SK-N-SH (cell line): Measurements from ENCODE around the gene SCRN2. TPM values are rescaled to one million over a fixed set of nuclear protein-coding genes. Genes with fewer than 3 reads are reported as not detected.

Experiments used
- CTCF ChIA-PET: fragments of 300-600, 350-600 bp; formaldehyde crosslinking; extraction: SDS; loops from one replicate; lab custom pipeline; 2021; lab: Yijun Ruan, JAX
- POLR2A ChIA-PET: fragments of 350-600 bp; sonication (Branson Sonifier 250); formaldehyde crosslinking; extraction: SDS; loops from one replicate; lab custom pipeline; 2020; ENCODE audit warnings: antibody characterized with exemption, inconsistent platforms; lab: Yijun Ruan, JAX
- DNase-seq: peaks from one replicate; pipeline ENCODE4 v3.0.0; 2012
- H2AFZ ChIP-seq: fragments of 200-600 bp; sonication (generic); 2 replicates; pipeline ENCODE4 v1.8.1; 2016; ENCODE audit warnings: antibody characterized with exemption, mild to moderate bottlenecking, low read depth
- H3F3A ChIP-seq: fragments of 200-600 bp; sonication (generic); replicated peaks from 2 replicates; pipeline ENCODE3; 2016; ENCODE audit warnings: antibody characterized with exemption, mild to moderate bottlenecking; ENCODE audit not compliant: insufficient read depth
- H3K27ac ChIP-seq, 2 experiments: fragments of 200-500 bp in 1 of 2; fragments of 200-600 bp in 1 of 2; sonication (Bioruptor generic) in 1 of 2; sonication (generic), shearing (Covaris generic) in 1 of 2; 2 replicates each; pipeline versions ENCODE4 v1.5.1 to v1.6.1; 2014 to 2016; ENCODE audit warnings: low read depth in 2 of 2, inconsistent platforms in 1 of 2, low read length in 1 of 2, mild to moderate bottlenecking in 1 of 2, mixed read lengths in 1 of 2
- H3K27me3 ChIP-seq: fragments of 200-600 bp; sonication (generic), shearing (Covaris generic); 2 replicates; pipeline ENCODE4 v1.6.1; 2016; ENCODE audit warnings: mixed run types; ENCODE audit not compliant: insufficient read depth
- H3K36me3 ChIP-seq, 2 experiments: fragments of 200-500 bp in 1 of 2; fragments of 200-600 bp in 1 of 2; sonication (Bioruptor generic) in 1 of 2; sonication (generic) in 1 of 2; replicated peaks in 1 of 2; 2 replicates each; pipeline versions ENCODE3 to v1.5.1; 2014 to 2016; ENCODE audit warnings: low read length in 1 of 2, mild to moderate bottlenecking in 1 of 2; ENCODE audit not compliant: insufficient read depth in 2 of 2, control insufficient read depth in 1 of 2
- H3K4me1 ChIP-seq, 2 experiments: fragments of 200-500 bp in 1 of 2; fragments of 200-600 bp in 1 of 2; sonication (Bioruptor generic) in 1 of 2; sonication (generic), shearing (Covaris generic) in 1 of 2; 2 replicates each; pipeline versions ENCODE4 v1.5.1 to v1.6.1; 2014 to 2016; ENCODE audit warnings: low read depth in 1 of 2, low read length in 1 of 2, mixed run types in 1 of 2; ENCODE audit not compliant: insufficient read depth in 2 of 2, control insufficient read depth in 1 of 2
- H3K4me2 ChIP-seq: fragments of 200-600 bp; sonication (generic), shearing (Covaris generic); 2 replicates; pipeline ENCODE4 v1.6.1; 2017; ENCODE audit warnings: mixed run types
- H3K4me3 ChIP-seq, 2 experiments: fragments of 200-500 bp in 1 of 2; fragments of 200-600 bp in 1 of 2; sonication (Bioruptor generic) in 1 of 2; sonication (generic), shearing (Covaris generic) in 1 of 2; 2 replicates each; pipeline versions ENCODE4 v1.5.1 to v1.8.1; 2014 to 2016; ENCODE audit warnings: low read depth in 2 of 2, inconsistent platforms in 1 of 2, low read length in 1 of 2, mild to moderate bottlenecking in 1 of 2, mixed read lengths in 1 of 2, moderate library complexity in 1 of 2
- H3K79me2 ChIP-seq: fragments of 200-600 bp; sonication (generic); 2 replicates; pipeline ENCODE4 v1.8.1; 2017; ENCODE audit warnings: mild to moderate bottlenecking; ENCODE audit not compliant: insufficient read depth
- H3K9ac ChIP-seq: fragments of 200-600 bp; sonication (generic); 2 replicates; pipeline ENCODE4 v1.6.1; 2017; ENCODE audit warnings: mixed run types
- H3K9me2 ChIP-seq: fragments of 200-600 bp; sonication (generic); 2 replicates; pipeline ENCODE4 v1.6.1; 2017; ENCODE audit warnings: mixed run types
- H3K9me3 ChIP-seq: fragments of 200-600 bp; sonication (generic); 2 replicates; pipeline ENCODE4 v1.6.1; 2017; ENCODE audit warnings: mixed run types, mild to moderate bottlenecking, moderate library complexity
- H4K20me1 ChIP-seq: fragments of 200-600 bp; sonication (generic); 2 replicates; pipeline ENCODE4 v1.6.1; 2017; ENCODE audit warnings: mild to moderate bottlenecking, mixed run types; ENCODE audit not compliant: insufficient read depth
- CHD2 ChIP-seq: fragments of 150-350 bp; IDR thresholded peaks from 2 replicates; pipeline ENCODE4 v1.6.1; 2018; ENCODE audit warnings: low read length; ENCODE audit not compliant: partially characterized antibody
- CTCF ChIP-seq: fragments of 200-600 bp; sonication (generic); IDR thresholded peaks from 2 replicates; pipeline ENCODE4 v1.6.1; 2017; ENCODE audit warnings: antibody characterized with exemption, mild to moderate bottlenecking, moderate library complexity
- ELF1 ChIP-seq: IDR thresholded peaks from 2 replicates; pipeline ENCODE4 v1.4.0; 2012
- GATA2 ChIP-seq: sonication (generic); formaldehyde crosslinking; IDR thresholded peaks from 2 replicates; pipeline ENCODE4 v1.5.0; 2020; ENCODE audit warnings: mild to moderate bottlenecking, missing genetic modification reagents
- IRF3 ChIP-seq: fragments of 150-350 bp; IDR thresholded peaks from 2 replicates; pipeline ENCODE4 v1.6.1; 2016; ENCODE audit warnings: mild to moderate bottlenecking, low read depth, low read length
- MXI1 ChIP-seq: IDR thresholded peaks from 2 replicates; pipeline ENCODE4 v1.6.1; 2012; ENCODE audit warnings: mild to moderate bottlenecking, low read depth, low read length, improper control_type of control experiment
- PBX3 ChIP-seq: IDR thresholded peaks from 2 replicates; pipeline ENCODE4; 2012
- RAD21 ChIP-seq: IDR thresholded peaks from 2 replicates; pipeline ENCODE4 v1.6.1; 2012; ENCODE audit warnings: mild to moderate bottlenecking, low read length
- TAF1 ChIP-seq: IDR thresholded peaks from 2 replicates; pipeline ENCODE4 v1.6.1; 2012; ENCODE audit warnings: low read depth, mild to moderate bottlenecking, low read length, moderate library complexity, borderline replicate concordance
- ZBTB33 ChIP-seq: IDR thresholded peaks from 2 replicates; pipeline ENCODE4 v1.4.0; 2012; ENCODE audit warnings: low read depth, borderline replicate concordance
- WGBS: methylation state at CpG from one replicate; pipeline ENCODE4 v1.1.6; 2017; ENCODE audit warnings: low lambda C conversion rate; 5-methylcytosine and 5-hydroxymethylcytosine counted together
- polyA plus RNA-seq, 3 experiments: library from polyadenylated mRNA; depleted of rRNA; stranded (reverse); fragments of >200 nt; gene quantifications; 2 replicates each; pipeline ENCODE4 v1.2.3, GENCODE V29; 2012

Gene SCRN2
- polyA plus RNA-seq, 1 of the 3 experiments (the other 2 are of a cell fraction), result 139 TPM

- TF ChIP-seq TAF1, result no peak
- TF ChIP-seq, all 33 proteins: peak for 0
Measured at GRCh38 chr17:47829870-47830269, 11.2 kb downstream of the SCRN2 start (continued).

- peaks cover 18% of the 10 kb centered on the region; the same call in 1 of the 2 replicates for H3K79me2 ChIP-seq
- no peak for TF ChIP-seq ZBTB33
- no peak for TF ChIP-seq RAD21
- TF ChIP-seq CTCF, result no peak
- no peak for TF ChIP-seq ELF1
- no peak for TF ChIP-seq PBX3
- no peak for TF ChIP-seq CHD2
- no peak for TF ChIP-seq IRF3
- no peak for TF ChIP-seq GATA2 (CRISPR knock-in tag)
- no peak for TF ChIP-seq MXI1
- peaks cover 7% of the 10 kb centered on the region for H3F3A ChIP-seq
- H3K4me2 ChIP-seq, result no peak overlapping the region
- H4K20me1 ChIP-seq, result no peaks in the 10 kb centered on the region
- no peak overlapping the region for H2AFZ ChIP-seq
- no peaks in the 10 kb centered on the region for H3K9me3 ChIP-seq
- ChIA-PET CTCF (interaction anchor here (2.5 to 4.1 kb wide), 4 partner anchors 8 to 25 kb away, joined by 19 to 40 read pairs (median 24); partner anchors contain the start of genes LRRC46, MRPL10 and SCRN2), POLR2A (interaction anchor here (2.4 kb wide), 1 partner anchor 7 kb away, joined by 28 read pairs; the partner anchor contains the start of genes LRRC46 and MRPL10)
- no peak overlapping the region for H3K27ac ChIP-seq
- H3K4me3 ChIP-seq, result no peak overlapping the region
- peaks cover 42 to 43% of the 10 kb centered on the region in 2 experiments for H3K36me3 ChIP-seq
- H3K9ac ChIP-seq, result no peak overlapping the region
- DNase-seq, result no peak
- no peaks in the 10 kb centered on the region for H3K27me3 ChIP-seq
- peaks cover 11 to 26% of the 10 kb centered on the region in 2 experiments; a peak in 3 of 4 replicates for H3K4me1 ChIP-seq
- no peaks in the 10 kb centered on the region for H3K9me2 ChIP-seq
- 94% methylated on average over 4 of the region's 4 CpGs for WGBS
Measured at GRCh38 chr17:47823519-47823918, 17.6 kb downstream of the SCRN2 start.
